Fibroblast of upper back skin (primary cell): Measurements from ENCODE around the gene MAP2K7.
"Not testable (repeated sequence)": the region's sequence is repeated elsewhere in the genome, so short reads cannot be mapped to it uniquely, and the experiment has no call there.

Experiments
- DNase-seq: peaks from one replicate; pipeline ENCODE4 v3.0.0-alpha.2; 2013

MAP2K7 gene

GRCh38 chr19:7908742-7909461 lies 5.2 kb downstream of the MAP2K7 start:
- DNase-seq = no peak

- no peak for DNase-seq
These were observed 5.9 kb downstream of the MAP2K7 start for GRCh38 chr19:7909471-7910067.

GRCh38 chr19:7910321-7911161 lies 6.9 kb downstream of the MAP2K7 start:
- DNase-seq = no peak

- no peak for DNase-seq
These were observed 7.9 kb downstream of the MAP2K7 start for GRCh38 chr19:7911508-7912143.

GRCh38 chr19:7912144-7912696 lies 8.5 kb downstream of the MAP2K7 start:
- no peak for DNase-seq

- DNase-seq = no peak
These were observed 9.3 kb downstream of the MAP2K7 start for GRCh38 chr19:7912697-7913564.

GRCh38 chr19:7913652-7914051 lies 10.0 kb downstream of the MAP2K7 start:
- DNase-seq = no peak

- no peak for DNase-seq
These were observed 10.4 kb downstream of the MAP2K7 start for GRCh38 chr19:7914099-7914498.

GRCh38 chr19:7914598-7915045 lies 10.9 kb downstream of the MAP2K7 start, which contains the start of gene TGFBR3L:
Gene TGFBR3L, plus strand, starts transcription at chr19:7914830.
- no peak for DNase-seq

GRCh38 chr19:7915250-7916102 lies 11.8 kb downstream of the MAP2K7 start:
- DNase-seq = no peak

- no peak for DNase-seq
These were observed 12.7 kb downstream of the MAP2K7 start for GRCh38 chr19:7916103-7916954.

GRCh38 chr19:7916955-7917266 lies 13.2 kb downstream of the MAP2K7 start:
- no peak for DNase-seq

GRCh38 chr19:7917267-7918061 lies 13.8 kb downstream of the MAP2K7 start:
- peak; percentile 36 for DNase-seq

GRCh38 chr19:7918062-7918614 lies 14.5 kb downstream of the MAP2K7 start:
- DNase-seq = not testable (repeated sequence)

- DNase-seq = no peak
These were observed 15.1 kb downstream of the MAP2K7 start for GRCh38 chr19:7918615-7919421.

GRCh38 chr19:7919610-7920518 lies 16.2 kb downstream of the MAP2K7 start, which contains the start of gene SNAPC2:
Gene SNAPC2, plus strand, starts transcription at chr19:7920338. Its CDS starts 29 bp downstream, at chr19:7920367.
- peak; percentile 94 for DNase-seq
